LNCAP (cell line): ENCODE results near the gene SLC25A33.
A peak's percentile ranks its signal among the peaks of the same experiment; 100 is the strongest.

Experiments
- CTCF ChIP-seq: fragments of 450-650 bp; IDR thresholded peaks from 2 replicates; pipeline ENCODE4 v1.5.1; 2017; ENCODE audit warnings: mild to moderate bottlenecking

SLC25A33 gene

GRCh38 chr1:9559673-9560072 lies 20.4 kb downstream of the SLC25A33 start:
- TF ChIP-seq CTCF: no peak

DNA sequence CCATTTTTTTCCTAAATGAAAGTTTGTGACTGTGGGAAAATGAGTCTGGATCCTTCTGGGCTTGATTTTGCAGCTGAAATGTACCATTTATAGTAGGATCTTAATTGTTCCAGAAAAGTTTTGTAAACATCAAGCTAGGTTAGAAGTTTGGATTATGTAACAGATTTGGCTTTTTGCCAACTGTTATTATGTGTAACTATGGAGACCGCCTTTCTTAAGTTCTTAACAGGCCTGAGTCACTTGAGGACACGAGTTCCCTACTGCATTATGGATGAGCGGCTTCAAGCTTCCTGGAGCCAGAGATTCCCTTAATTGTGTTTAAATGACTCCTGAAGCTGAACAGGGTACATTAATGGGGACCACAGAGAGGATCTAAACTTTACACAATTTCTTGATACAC lies 22.2 kb downstream of the SLC25A33 start:
- TF ChIP-seq CTCF: no peak

GRCh38 chr1:9569267-9569666 lies 30.0 kb downstream of the SLC25A33 start:
- TF ChIP-seq CTCF: no peak

GRCh38 chr1:9573723-9574122 lies 34.5 kb downstream of the SLC25A33 start:
- peak; percentile 28; the same call in 1 of the 2 replicates for TF ChIP-seq CTCF

DNA sequence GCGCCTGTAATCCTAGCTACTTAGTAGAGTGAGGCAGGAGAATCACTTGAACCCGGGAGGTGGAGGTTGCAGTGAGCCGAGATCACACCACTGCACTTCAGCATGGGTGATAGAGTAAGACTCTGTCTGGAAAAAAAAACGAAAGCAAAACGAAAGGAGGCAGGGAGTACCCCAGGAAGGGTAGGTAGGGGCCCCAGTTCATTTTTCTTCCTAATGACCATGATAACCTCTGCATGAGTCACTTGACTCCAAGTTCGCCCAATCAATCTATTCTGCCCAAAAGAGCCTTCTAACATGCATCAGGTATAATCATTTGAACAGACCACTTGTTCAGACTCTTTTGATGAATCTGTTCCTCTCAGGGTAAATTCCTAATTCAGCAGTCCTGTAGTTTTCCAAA lies 36.2 kb downstream of the SLC25A33 start:
- TF ChIP-seq CTCF: no peak

DNA sequence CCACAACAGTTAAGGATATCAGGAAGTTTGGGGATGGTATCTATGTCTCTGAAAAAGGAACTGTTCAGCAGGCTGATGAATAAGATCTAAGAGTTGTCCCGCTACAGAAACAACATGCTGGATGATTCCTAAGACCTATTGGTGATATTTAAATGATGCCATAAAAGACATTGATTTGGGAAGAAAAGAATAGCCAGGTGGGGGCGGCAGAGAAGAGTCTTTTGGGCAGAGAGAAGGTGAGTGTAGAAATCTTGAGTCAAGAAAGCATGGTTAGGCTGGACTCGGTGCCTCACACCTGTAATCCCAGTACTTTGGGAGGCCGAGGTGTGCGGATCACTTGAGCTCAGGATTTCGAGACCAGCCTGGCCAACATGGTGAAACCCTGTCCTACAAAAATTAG lies 37.6 kb downstream of the SLC25A33 start:
- no peak; the same call in 1 of the 2 replicates for TF ChIP-seq CTCF

DNA sequence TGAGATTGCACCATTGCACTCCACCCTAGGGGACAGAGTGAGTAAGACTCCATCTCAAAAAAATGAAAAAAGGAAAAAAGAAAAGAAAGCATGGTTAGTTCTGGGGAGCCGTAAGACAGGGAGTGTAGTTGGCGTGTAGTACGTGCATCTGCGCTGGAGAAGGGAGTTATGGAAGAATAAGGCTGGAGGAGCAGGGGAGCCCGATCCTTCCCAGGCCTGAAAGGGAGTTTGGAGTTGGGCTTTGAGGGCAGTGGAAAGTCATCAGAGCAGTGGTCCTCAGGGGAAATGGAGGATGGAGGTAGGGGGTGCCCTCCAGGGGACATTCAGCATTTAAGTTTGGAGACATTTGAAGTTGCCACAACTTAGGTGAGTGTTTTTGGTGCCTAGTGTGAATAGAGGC lies 38.2 kb downstream of the SLC25A33 start:
- no peak for TF ChIP-seq CTCF

DNA sequence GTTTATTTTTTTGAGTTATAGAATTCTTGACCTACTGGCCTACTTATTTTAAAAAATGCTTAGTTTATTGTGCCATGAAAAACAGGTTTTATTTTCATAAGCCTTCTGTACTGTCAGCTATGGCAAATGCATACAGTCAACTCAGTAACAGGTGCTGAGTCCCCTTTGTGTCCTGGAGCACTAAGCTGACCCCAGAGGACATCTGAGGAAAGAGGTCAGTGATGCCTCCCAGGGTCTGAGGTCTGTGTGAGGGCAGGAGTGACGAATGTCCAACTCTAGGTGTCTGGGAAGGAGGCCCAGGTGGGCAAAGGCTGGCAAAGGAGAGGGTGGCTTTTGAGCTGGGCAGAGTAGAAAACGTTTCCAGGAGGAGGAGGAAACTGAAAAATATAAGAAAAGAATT lies 41.7 kb downstream of the SLC25A33 start:
- no peak for TF ChIP-seq CTCF
